ENCODE results near the gene LMCD1.

GRCh38 chr3:8542190-8543135 lies 40.8 kb downstream of the LMCD1 start:
- TF ChIP-seq YY1 (IDR thresholded peaks at IDR 0.05; ENCODE audit: low read depth) (no peak), RAD21 (IDR thresholded peaks at IDR 0.05; ENCODE audit: low read depth) (no peak), TAF1 (IDR thresholded peaks at IDR 0.05; ENCODE audit: low read depth) (no peak), MAX (IDR thresholded peaks at IDR 0.05) (no peak), FOXM1 (IDR thresholded peaks at IDR 0.05; ENCODE audit: borderline replicate concordance, low read depth) (no peak), CREB1 (IDR thresholded peaks at IDR 0.05; ENCODE audit: low read depth) (no peak), EP300 (IDR thresholded peaks at IDR 0.05; ENCODE audit: borderline replicate concordance) (no peak), USF1 (IDR thresholded peaks at IDR 0.05) (no peak), REST (IDR thresholded peaks at IDR 0.05; ENCODE audit: low read depth) (no peak), ZBTB7A (IDR thresholded peaks at IDR 0.05; ENCODE audit: low read depth) (no peak), TEAD4 (IDR thresholded peaks at IDR 0.05) (no peak), EGR1 (IDR thresholded peaks at IDR 0.05) (no peak)

Data from Ishikawa (cell line).